Activated CD4-positive, alpha-beta T cell treated with anti-CD3 and anti-CD28 coated beads, Interleukin-2, Interleukin-4, amounts not matched to agents 100 ng/mL and 50 ng/mL, durations not matched to agents 16 hours and 8 hours (primary cell): Measurements from ENCODE around the gene TBC1D9B.
"Not testable (repeated sequence)": the region's sequence is repeated elsewhere in the genome, so short reads cannot be mapped to it uniquely, and the experiment has no call there.

Experiments
- DNase-seq: peaks from one replicate; pipeline ENCODE4 v3.0.0-alpha.2; 2020; ENCODE audit warnings: low spot score

Gene TBC1D9B

GRCh38 chr5:179885491-179886090 lies 22.1 kb downstream of the TBC1D9B start:
- no peak for DNase-seq

GRCh38 chr5:179883163-179883562 lies 24.5 kb downstream of the TBC1D9B start:
- DNase-seq, result no peak

- DNase-seq, result no peak
Observed at GRCh38 chr5:179882338-179882737, 25.4 kb downstream of the TBC1D9B start.

- DNase-seq, result no peak
Observed at GRCh38 chr5:179880848-179881590, 26.7 kb downstream of the TBC1D9B start.

GRCh38 chr5:179880066-179880650 lies 27.5 kb downstream of the TBC1D9B start:
- DNase-seq, result no peak

GRCh38 chr5:179879690-179880010 lies 28.0 kb downstream of the TBC1D9B start:
- no peak for DNase-seq

GRCh38 chr5:179879003-179879689 lies 28.6 kb downstream of the TBC1D9B start:
- DNase-seq, result no peak

- DNase-seq, result no peak
Observed at GRCh38 chr5:179878222-179879002, 29.3 kb downstream of the TBC1D9B start.

- no peak for DNase-seq
Observed at GRCh38 chr5:179876610-179876952, 31.1 kb downstream of the TBC1D9B start.

- no peak for DNase-seq
Observed at GRCh38 chr5:179875741-179876609, 31.7 kb downstream of the TBC1D9B start.

GRCh38 chr5:179874536-179875292 lies 33.0 kb downstream of the TBC1D9B start:
- DNase-seq, result no peak

GRCh38 chr5:179874136-179874535 lies 33.6 kb downstream of the TBC1D9B start:
- no peak for DNase-seq

- DNase-seq, result no peak
Observed at GRCh38 chr5:179873588-179874110, 34.0 kb downstream of the TBC1D9B start.

- no peak for DNase-seq
Observed at GRCh38 chr5:179872828-179873575, 34.7 kb downstream of the TBC1D9B start.

GRCh38 chr5:179872055-179872827 lies 35.5 kb downstream of the TBC1D9B start:
- no peak for DNase-seq

GRCh38 chr5:179871533-179871932 lies 36.2 kb downstream of the TBC1D9B start:
- DNase-seq, result not testable (repeated sequence)

GRCh38 chr5:179870952-179871351 lies 36.7 kb downstream of the TBC1D9B start:
- DNase-seq, result no peak

- DNase-seq, result no peak
Observed at GRCh38 chr5:179870403-179870903, 37.2 kb downstream of the TBC1D9B start.
